Caco-2 (cell line): Measurements from ENCODE around the gene NCLN. TPM values are rescaled to one million over a fixed set of nuclear protein-coding genes. Genes with fewer than 3 reads are reported as not detected.

Experiments
- BruUV-seq: library from RNA; stranded (reverse); fragments of 400-500 nt; replicated peaks from 2 replicates; lab custom pipeline; 2021; lab: Mats Ljungman, UMichigan
- CTCF ChIA-PET: fragments of 300-600 bp; sonication (Branson Sonifier 250); formaldehyde crosslinking; loops from one replicate; lab custom pipeline; 2022; ENCODE audit warnings: antibody characterized with exemption; lab: Charles Lee
- POLR2A ChIA-PET: fragments of 300-600 bp; sonication (Branson Sonifier 250); formaldehyde crosslinking; loops from one replicate; lab custom pipeline; 2022; ENCODE audit warnings: antibody characterized with exemption; lab: Charles Lee
- DNase-seq, 2 experiments: peaks; one replicate each; pipeline versions ENCODE4 v3.0.0 to v3.0.0-alpha.2; 2020 to 2022
- H3K27me3 ChIP-seq: replicated peaks from 2 replicates; pipeline ENCODE4 v1.6.0; 2011; ENCODE audit warnings: low read length; ENCODE audit not compliant: control insufficient read depth, insufficient read depth
- H3K36me3 ChIP-seq: 2 replicates; pipeline ENCODE4 v1.5.1; 2011; ENCODE audit warnings: low read length; ENCODE audit not compliant: control insufficient read depth, insufficient read depth
- H3K4me1 ChIP-seq: fragments of 250-450 bp; sonication (Bioruptor Pico); 2 replicates; pipeline ENCODE4 v1.5.1; 2020; ENCODE audit warnings: mild to moderate bottlenecking
- H3K4me3 ChIP-seq: 2 replicates; pipeline ENCODE4 v1.5.1; 2011; ENCODE audit warnings: low read depth, mild to moderate bottlenecking, control low read depth, low read length
- H3K9me3 ChIP-seq: fragments of 250-450 bp; sonication (Bioruptor Pico); 2 replicates; pipeline ENCODE4 v1.5.1; 2020; ENCODE audit warnings: mild to moderate bottlenecking, moderate library complexity
- H3K27ac Mint-ChIP-seq: one replicate; pipeline ENCODE4 v1.8.0; 2022; ENCODE audit warnings: mixed read lengths; ENCODE audit not compliant: unreplicated experiment
- H3K27me3 Mint-ChIP-seq: one replicate; pipeline ENCODE4 v1.8.0; 2022; ENCODE audit warnings: mixed read lengths; ENCODE audit not compliant: insufficient read depth, unreplicated experiment
- H3K36me3 Mint-ChIP-seq: one replicate; pipeline ENCODE4 v1.8.0; 2022; ENCODE audit warnings: mild to moderate bottlenecking, mixed read lengths; ENCODE audit not compliant: insufficient read depth, unreplicated experiment
- H3K4me1 Mint-ChIP-seq: one replicate; pipeline ENCODE4 v1.8.0; 2022; ENCODE audit warnings: low read depth, mixed read lengths; ENCODE audit not compliant: unreplicated experiment
- H3K4me3 Mint-ChIP-seq: one replicate; pipeline ENCODE4 v1.8.0; 2022; ENCODE audit warnings: mild to moderate bottlenecking, moderate library complexity, mixed read lengths; ENCODE audit not compliant: unreplicated experiment
- H3K9me3 Mint-ChIP-seq: one replicate; pipeline ENCODE4 v1.8.0; 2022; ENCODE audit warnings: mixed read lengths; ENCODE audit not compliant: unreplicated experiment
- CTCF ChIP-seq, 2 experiments: fragments of 200-600 bp in 1 of 2; IDR thresholded peaks; 1 replicate in 1 of 2; 2 replicates in 1 of 2; pipeline versions ENCODE4 v1.5.1 to v1.8.0; 2011 to 2022; ENCODE audit warnings: antibody characterized with exemption in 1 of 2, control low read depth in 1 of 2, inconsistent platforms in 1 of 2, low read depth in 1 of 2, low read length in 1 of 2, mild to moderate bottlenecking in 1 of 2, moderate library complexity in 1 of 2; ENCODE audit not compliant: insufficient read depth in 1 of 2, severe bottlenecking in 1 of 2, unreplicated experiment in 1 of 2
- intact Hi-C: fragments of 100-400 bp; cut with micrococcal nuclease; formaldehyde crosslinking; loops from one replicate; pipeline ENCODE4 v1.10.0; 2022; ENCODE audit not compliant: unreplicated experiment
- total RNA-seq: library from RNA; stranded (reverse); gene quantifications from 2 replicates; pipeline ENCODE4 v1.2.3, GENCODE V29; 2022

Gene NCLN
- total RNA-seq, 1 experiment from 2014 or later = 87.3 TPM

- Mint-ChIP-seq H3K4me3 (no peak overlapping the region), H3K4me1 (no peaks in the 10 kb centered on the region), H3K27me3 (peaks cover 7% of the 10 kb centered on the region), H3K27ac (no peak overlapping the region), H3K9me3 (no peaks in the 10 kb centered on the region), H3K36me3 (no peaks in the 10 kb centered on the region)
- ChIA-PET POLR2A (no interaction called here), CTCF (no interaction called here)
- H3K4me1 ChIP-seq = no peaks in the 10 kb centered on the region
- no peak overlapping the region for H3K4me3 ChIP-seq
- BruUV-seq = no TSS peak
- H3K36me3 ChIP-seq = no peaks in the 10 kb centered on the region
- intact Hi-C loops = no loop called here
- no peak for TF ChIP-seq CTCF (IDR thresholded peaks at IDR 0.05; ENCODE audit: insufficient read depth in 1 of 2, low read depth in 1 of 2, low read length in 1 of 2, severe bottlenecking in 1 of 2, unreplicated experiment in 1 of 2)
- H3K27me3 ChIP-seq = no peaks in the 10 kb centered on the region
- no peaks in the 10 kb centered on the region for H3K9me3 ChIP-seq
- no peak for DNase-seq
Observed at GRCh38 chr19:3149089-3149488, 36.6 kb upstream of the NCLN start.

- no TSS peak for BruUV-seq
- H3K9me3 Mint-ChIP-seq = no peaks in the 10 kb centered on the region
- H3K4me3 Mint-ChIP-seq = no peak overlapping the region
- DNase-seq = no peak
- no peaks in the 10 kb centered on the region for H3K4me1 Mint-ChIP-seq
- H3K36me3 ChIP-seq = no peaks in the 10 kb centered on the region
- no peaks in the 10 kb centered on the region for H3K4me1 ChIP-seq
- peaks cover 7% of the 10 kb centered on the region for H3K27me3 Mint-ChIP-seq
- no peaks in the 10 kb centered on the region for H3K36me3 Mint-ChIP-seq
- TF ChIP-seq CTCF (IDR thresholded peaks at IDR 0.05; ENCODE audit: insufficient read depth in 1 of 2, low read depth in 1 of 2, low read length in 1 of 2, severe bottlenecking in 1 of 2, unreplicated experiment in 1 of 2) = no peak
- H3K27ac Mint-ChIP-seq = no peak overlapping the region
- intact Hi-C loops = no loop called here
- POLR2A ChIA-PET = no interaction called here
- no peaks in the 10 kb centered on the region for H3K27me3 ChIP-seq
- no peak overlapping the region for H3K4me3 ChIP-seq
- H3K9me3 ChIP-seq = no peaks in the 10 kb centered on the region
- CTCF ChIA-PET = no interaction called here
Observed at GRCh38 chr19:3149526-3150505, 35.9 kb upstream of the NCLN start.

- Histone ChIP-seq H3K4me1 (no peaks in the 10 kb centered on the region), H3K9me3 (no peaks in the 10 kb centered on the region), H3K4me3 (no peak overlapping the region), H3K36me3 (no peaks in the 10 kb centered on the region), H3K27me3 (no peaks in the 10 kb centered on the region)
- DNase-seq = no peak
- Mint-ChIP-seq H3K9me3 (no peaks in the 10 kb centered on the region), H3K36me3 (no peaks in the 10 kb centered on the region), H3K4me3 (no peak overlapping the region), H3K27me3 (peaks cover 7% of the 10 kb centered on the region), H3K27ac (no peak overlapping the region), H3K4me1 (no peaks in the 10 kb centered on the region)
- POLR2A ChIA-PET = no interaction called here
- CTCF ChIA-PET = interaction anchor here (0.5 kb wide), 1 partner anchor 43 kb away, joined by 3 read pairs; no protein-coding TSS in a partner anchor
- no TSS peak for BruUV-seq
- TF ChIP-seq CTCF (IDR thresholded peaks at IDR 0.05; ENCODE audit: insufficient read depth in 1 of 2, low read depth in 1 of 2, low read length in 1 of 2, severe bottlenecking in 1 of 2, unreplicated experiment in 1 of 2) = no peak
- intact Hi-C loops = no loop called here
Observed at GRCh38 chr19:3150739-3151329, 34.9 kb upstream of the NCLN start.
